HG02981 (cell line): ENCODE data around the gene NKD2.

ENCODE experiments used
- ATAC-seq: cut with Tn5 transposase; IDR thresholded peaks from one replicate; pipeline ENCODE4 v1.9.1; 2021; ENCODE audit warnings: mild to moderate bottlenecking, moderate library complexity; ENCODE audit not compliant: unreplicated experiment

NKD2 gene

GRCh38 chr5:1039706-1040260 lies 31.2 kb downstream of the NKD2 start:
- no peak for ATAC-seq

GRCh38 chr5:1040571-1040970 lies 32.0 kb downstream of the NKD2 start:
- no peak for ATAC-seq

DNA sequence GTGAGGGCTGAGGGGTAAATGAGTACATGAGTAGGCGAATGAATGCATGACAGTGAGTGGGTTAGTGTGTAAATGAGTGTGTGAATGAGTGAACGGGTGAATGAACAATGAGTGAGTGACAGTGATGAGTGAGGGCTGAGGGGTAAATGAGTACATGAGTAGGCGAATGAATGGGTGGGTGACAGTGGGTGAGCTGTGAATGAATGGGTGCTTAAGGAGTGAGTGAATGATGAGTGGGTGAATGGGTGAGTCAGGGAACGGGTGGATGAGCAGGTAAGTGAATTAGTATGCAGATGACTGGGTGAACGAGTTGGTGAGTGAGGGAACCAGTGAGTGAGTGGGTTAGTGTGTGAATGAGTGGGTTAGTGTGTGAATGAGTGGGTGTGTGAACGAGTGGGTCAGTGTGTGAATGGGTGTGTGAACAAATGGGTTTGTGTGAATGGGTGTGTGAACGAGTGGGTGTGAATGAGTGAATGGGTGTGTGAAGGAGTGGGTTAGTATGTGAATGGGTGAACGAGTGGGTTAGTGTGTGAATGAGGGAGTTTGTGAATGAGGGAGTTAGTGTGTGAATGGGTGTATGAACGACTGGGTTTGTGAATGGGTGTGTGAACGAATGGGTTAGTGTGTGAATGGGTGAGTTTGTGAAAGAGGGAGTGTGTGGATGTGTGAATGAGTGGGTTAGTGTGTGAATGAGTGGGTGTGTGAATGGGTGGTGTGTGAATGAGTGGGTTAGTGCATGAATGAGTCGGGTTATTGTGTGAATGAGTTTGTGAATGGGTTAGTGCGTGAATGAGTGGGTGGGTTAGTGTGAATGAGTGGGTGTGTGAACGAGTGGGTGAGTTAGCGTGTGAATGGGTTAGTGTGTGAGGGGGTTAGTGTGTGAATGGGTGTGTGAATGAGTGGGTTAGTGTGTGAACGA lies 32.9 kb downstream of the NKD2 start:
- no peak for ATAC-seq

DNA sequence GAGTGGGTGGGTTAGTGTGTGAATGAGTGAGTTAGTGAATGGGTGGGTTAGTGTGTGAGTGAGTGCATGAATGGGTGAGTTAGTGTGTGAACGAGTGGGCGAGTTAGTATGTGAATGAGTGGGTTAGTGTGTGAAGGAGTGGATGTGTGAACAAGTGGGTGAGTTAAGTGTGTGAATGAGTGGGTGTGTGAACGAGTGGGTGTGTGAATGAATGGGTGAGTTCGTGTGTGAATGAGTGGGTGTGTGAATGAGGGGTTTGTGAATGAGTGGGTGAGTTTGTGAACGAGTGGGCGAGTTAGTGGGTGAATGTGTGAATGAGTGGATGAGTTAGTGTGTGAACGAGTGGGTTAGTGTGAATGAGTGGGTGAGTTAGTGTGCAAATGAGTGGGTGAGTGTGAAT lies 34.0 kb downstream of the NKD2 start:
- no peak for ATAC-seq

DNA sequence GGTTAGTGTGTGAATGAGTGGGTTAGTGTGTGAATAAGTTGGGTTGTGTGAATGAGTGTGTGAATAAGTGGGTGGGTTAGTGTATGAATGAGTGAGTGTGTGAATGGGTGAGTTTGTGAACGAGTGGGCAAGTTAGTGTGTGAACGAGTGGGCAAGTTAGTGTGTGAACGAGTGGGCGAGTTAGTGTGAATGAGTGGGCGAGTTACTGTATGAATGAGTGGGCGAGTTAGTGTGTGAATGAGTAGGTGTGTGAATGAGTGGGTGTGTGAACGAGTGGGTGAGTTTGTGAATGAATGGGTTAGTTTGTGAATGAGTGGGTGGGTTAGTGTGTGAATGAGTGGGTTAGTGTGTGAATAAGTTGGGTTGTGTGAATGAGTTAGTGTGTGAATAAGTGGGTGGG lies 34.7 kb downstream of the NKD2 start:
- no peak for ATAC-seq

- ATAC-seq, result no peak
Measured at GRCh38 chr5:1044117-1044516, 35.5 kb downstream of the NKD2 start.

DNA sequence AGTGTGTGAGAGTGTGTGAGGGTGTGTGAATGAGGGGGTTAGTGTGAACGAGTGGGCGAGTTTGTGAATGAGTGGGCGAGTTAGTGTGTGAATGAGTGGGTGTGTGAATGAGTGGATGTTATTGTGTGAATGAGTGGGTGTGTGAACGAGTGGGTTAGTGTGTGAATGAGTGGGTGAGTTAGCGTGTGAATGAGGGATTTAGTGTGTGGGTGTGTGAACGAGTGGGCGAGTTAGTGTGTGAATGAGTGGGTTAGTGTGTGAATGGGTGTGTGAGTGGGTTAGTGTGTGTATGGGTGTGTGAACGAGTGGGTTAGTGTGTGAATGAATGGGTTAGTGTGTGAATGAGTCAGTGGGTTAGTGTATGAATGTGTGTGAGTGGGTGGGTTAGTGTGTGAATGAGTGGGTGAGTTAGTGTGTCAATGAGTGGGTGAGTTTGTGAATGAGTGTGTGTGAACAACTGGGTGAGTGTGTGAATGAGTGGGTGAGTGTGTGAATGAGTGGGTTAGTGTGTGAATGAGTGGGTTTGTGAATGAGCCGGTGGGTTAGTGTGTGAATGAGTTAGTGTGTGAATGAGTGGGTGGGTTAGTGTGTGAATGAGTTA lies 37.5 kb downstream of the NKD2 start:
- no peak for ATAC-seq

GRCh38 chr5:1047332-1047965 lies 38.8 kb downstream of the NKD2 start:
- ATAC-seq, result no peak

DNA sequence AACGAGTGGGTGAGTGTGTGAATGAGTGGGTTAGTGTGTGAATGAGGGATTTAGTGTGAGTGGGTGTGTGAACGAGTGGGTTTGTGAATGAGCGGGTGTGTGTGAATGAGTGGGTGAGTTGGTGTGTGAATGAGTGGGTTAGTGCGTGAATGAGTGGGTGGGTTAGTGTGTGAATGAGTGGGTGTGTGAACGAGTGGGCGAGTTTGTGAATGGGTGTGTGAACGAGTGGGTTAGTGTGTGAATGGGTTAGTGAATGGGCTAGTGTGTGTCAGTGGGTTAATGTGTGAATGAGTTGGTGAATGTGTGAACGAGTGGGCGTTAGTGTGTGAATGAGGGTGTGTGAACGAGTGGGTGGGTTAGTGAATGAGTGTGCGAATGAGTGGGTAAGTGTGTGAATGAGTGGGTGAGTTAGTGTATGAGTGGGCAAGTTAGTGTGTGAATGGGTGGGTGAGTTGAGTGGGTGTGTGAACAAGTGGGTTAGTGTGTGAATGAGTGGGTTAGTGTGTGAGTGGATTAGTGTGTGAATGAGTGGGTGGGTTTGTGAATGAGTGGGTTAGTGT lies 39.6 kb downstream of the NKD2 start:
- no peak for ATAC-seq

GRCh38 chr5:1048861-1049838 lies 40.5 kb downstream of the NKD2 start:
- no peak for ATAC-seq

- no peak for ATAC-seq
Measured at GRCh38 chr5:1050423-1051365, 42.1 kb downstream of the NKD2 start.

DNA sequence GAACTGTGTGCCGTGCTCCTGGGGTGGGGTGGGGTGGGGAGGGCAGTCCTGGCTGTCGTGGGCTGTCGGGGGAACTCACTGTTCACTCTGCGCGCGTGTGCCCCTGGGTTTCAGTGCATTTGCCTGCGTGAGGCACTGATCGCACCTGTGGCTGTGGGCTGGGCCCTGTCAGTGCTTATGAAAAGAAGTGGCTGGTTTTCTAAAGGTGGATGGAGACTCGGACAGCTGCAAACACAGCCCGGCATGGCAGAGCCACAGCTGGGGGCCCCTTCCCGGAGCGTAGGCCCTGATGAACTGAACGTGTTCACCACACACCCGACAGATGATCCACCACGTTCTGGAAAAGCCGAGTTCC lies 42.7 kb downstream of the NKD2 start:
- ATAC-seq, result no peak

DNA sequence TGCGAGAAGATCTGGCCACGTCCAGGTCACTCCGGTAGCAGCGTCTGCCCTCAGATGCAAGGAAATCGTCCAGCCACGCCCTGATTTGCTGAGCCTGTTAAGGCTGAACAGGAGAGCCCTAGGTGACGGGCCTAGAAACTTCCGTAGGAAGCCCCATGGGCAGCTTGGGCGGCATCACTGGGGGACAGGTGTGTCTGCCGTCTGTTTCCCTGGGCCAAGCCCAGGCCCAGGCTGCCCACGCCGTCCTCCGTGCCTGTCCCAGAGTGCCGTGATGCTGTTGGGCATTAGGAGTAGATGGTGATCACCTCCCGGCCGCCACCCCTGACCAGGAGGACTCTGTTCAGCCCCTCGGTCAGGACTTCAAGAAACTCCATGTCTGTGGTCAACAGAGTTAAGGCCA lies 43.5 kb downstream of the NKD2 start:
- no peak for ATAC-seq

DNA sequence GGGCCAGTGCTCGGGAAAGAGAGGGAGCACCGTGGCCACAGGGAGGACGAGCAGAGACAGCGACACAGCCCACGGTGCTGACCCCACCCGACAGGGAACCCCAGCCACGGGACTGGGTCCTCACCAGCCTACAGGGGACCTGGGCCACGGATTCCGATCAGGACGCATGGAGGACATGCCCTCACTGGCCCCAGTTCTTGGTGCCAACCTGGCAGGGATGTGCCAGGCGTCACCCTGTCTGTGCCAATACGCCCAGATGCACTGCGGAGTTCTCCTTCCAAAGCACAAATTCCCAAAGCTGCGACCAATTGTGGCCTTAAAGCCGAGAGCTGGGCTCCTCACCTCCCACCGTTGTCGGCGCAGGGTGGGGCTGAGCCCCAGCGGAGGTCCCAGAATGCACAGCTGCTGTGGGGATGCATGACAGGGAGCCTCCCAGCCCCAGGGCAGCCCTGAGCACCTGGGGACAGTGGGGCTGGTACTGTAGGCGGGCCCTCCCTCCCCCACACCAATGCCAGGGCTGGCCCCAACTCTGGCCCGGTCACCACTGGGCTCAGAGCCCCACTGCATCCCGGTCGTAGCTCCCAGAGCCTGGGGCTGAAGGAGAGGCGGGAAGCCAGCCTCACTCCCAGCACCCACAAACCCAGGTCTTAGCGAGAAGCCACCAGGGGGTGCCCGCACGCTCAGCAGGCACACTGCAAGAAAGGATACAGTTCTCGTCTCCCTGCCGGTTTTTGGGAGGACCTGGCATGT lies 44.2 kb downstream of the NKD2 start:
- ATAC-seq, result no peak

DNA sequence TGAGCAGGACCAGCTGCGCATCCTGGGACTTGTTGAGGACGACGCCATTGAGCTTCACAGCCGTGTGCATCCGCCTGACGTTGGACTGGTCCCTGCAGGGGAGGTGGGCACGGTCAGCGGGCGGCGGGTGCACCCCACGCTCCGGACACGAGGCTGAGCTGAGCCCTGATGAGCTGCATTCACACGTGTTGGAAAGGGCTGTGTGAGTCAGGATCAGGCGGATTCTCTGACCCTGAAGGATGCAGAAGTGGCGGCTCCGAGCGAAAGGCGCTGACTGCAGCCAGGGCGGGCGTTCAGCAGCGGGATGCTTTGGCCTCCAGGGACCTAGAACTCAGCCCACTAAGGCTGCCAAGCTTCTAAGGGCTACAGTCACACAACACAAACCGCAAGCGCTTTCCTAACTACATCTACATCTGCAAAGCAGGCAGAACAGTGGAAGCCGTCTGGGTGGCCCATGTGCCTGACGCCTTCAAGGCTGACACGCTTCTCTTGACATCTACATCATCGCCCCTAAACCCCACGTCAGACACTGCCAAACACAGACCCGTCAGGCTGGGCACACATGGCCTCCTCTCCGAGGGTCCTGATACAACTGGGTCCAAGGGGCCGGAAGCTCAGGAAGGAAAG lies 44.9 kb downstream of the NKD2 start:
- no peak for ATAC-seq

DNA sequence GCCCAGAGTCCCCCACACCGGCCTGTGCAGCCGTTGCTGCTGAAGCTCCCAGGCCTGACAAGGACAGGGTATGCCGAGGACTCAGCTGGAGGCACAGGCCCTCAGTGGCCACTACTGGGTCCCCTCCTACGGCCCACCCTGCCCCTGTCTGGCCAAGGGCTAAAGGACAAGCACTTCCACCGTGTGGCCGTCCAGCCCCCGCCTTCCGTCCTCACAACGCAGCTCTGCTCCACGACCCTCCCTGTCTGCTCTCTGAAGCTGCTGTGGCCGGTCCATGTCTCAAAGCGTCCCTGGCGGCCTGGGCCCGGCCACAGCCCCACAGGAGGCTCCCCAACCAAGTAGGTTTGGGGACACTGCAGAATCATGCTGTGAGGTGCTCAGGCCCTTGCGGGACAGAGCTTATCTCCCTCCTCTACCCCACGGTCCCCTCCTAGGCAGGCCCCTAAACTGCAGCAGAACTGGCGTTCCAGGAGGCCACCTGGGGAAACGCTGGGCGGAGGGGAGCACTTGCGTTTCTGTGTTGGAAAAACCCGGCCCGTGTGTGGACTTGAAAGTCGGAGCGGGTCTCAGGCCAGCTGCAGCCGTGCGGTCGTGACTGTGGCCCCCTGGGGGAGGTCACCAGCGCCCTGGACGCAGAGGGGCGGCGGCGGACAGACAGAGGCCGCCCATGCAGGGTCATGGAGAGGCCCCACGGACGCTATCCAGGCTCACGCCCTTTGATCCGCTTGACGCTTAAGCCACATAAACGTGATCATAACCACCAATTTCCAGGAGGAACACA lies 45.6 kb downstream of the NKD2 start:
- no peak for ATAC-seq
